HEK293 (cell line): ENCODE results near the gene TASP1.

Source experiments
- CTCF ChIA-PET: fragments of 350-600 bp; formaldehyde crosslinking; extraction: SDS; loops from one replicate; lab custom pipeline; 2021; ENCODE audit warnings: antibody characterized with exemption; lab: Yijun Ruan, JAX
- POLR2A ChIA-PET: fragments of 300-600 bp; formaldehyde crosslinking; extraction: SDS; loops from one replicate; lab custom pipeline; 2020; ENCODE audit warnings: antibody characterized with exemption, inconsistent platforms; lab: Yijun Ruan, JAX
- H3K27ac ChIP-seq: fragments of 200-500 bp; sonication (Bioruptor generic); 2 replicates; pipeline ENCODE4 v1.5.1; 2014; ENCODE audit warnings: low read depth, low read length, control low read depth, inconsistent platforms; ENCODE audit errors: extremely low read depth
- H3K36me3 ChIP-seq, 2 experiments: fragments of 200-500 bp in 1 of 2; sonication (Bioruptor generic) in 1 of 2; 1 replicate in 1 of 2; 2 replicates in 1 of 2; pipeline ENCODE4 v1.5.1; 2014 to 2017; ENCODE audit warnings: inconsistent platforms in 2 of 2, low read length in 2 of 2; ENCODE audit not compliant: control insufficient read depth in 2 of 2, insufficient read depth in 1 of 2
- H3K4me1 ChIP-seq: fragments of 200-500 bp; sonication (Bioruptor generic); 2 replicates; pipeline ENCODE4 v1.5.1; 2014; ENCODE audit warnings: mild to moderate bottlenecking, low read length, inconsistent platforms; ENCODE audit not compliant: control insufficient read depth, insufficient read depth
- H3K4me3 ChIP-seq: 2 replicates; pipeline ENCODE4 v1.5.1; 2011; ENCODE audit warnings: low read depth, mild to moderate bottlenecking, control low read depth, low read length, moderate library complexity
- H3K9me3 ChIP-seq: fragments of 200-500 bp; sonication (Bioruptor generic); 2 replicates; pipeline ENCODE4 v1.5.1; 2014; ENCODE audit warnings: low read depth, low read length, inconsistent platforms; ENCODE audit not compliant: control insufficient read depth, insufficient read depth
- ELK4 ChIP-seq: IDR thresholded peaks from 2 replicates; pipeline ENCODE4 v1.6.1; 2011; ENCODE audit warnings: mild to moderate bottlenecking, low read depth, low read length, borderline replicate concordance
- GLI2 ChIP-seq: fragments of 450-650 bp; formaldehyde crosslinking; IDR thresholded peaks from 2 replicates; pipeline ENCODE4; 2017; ENCODE audit warnings: missing biosample characterization, missing genetic modification characterization, low read depth, borderline replicate concordance
- KLF8 ChIP-seq: fragments of 450-650 bp; formaldehyde crosslinking; IDR thresholded peaks from 2 replicates; pipeline ENCODE4 v1.5.1; 2016; ENCODE audit warnings: missing biosample characterization, missing genetic modification characterization
- MYNN ChIP-seq: fragments of 450-650 bp; formaldehyde crosslinking; IDR thresholded peaks from 2 replicates; pipeline ENCODE4 v1.5.1; 2016; ENCODE audit warnings: missing biosample characterization, missing genetic modification characterization, borderline replicate concordance
- SP2 ChIP-seq: fragments of 450-650 bp; formaldehyde crosslinking; IDR thresholded peaks from 2 replicates; pipeline ENCODE4 v1.5.1; 2016; ENCODE audit warnings: missing biosample characterization, missing genetic modification characterization
- SP7 ChIP-seq: fragments of 450-650 bp; formaldehyde crosslinking; IDR thresholded peaks from 2 replicates; pipeline ENCODE4 v1.5.1; 2016; ENCODE audit warnings: missing biosample characterization, missing genetic modification characterization
- TRIM28 ChIP-seq: IDR thresholded peaks from 2 replicates; pipeline ENCODE4 v1.6.1; 2011; ENCODE audit warnings: low read length, control low read depth, borderline replicate concordance
- WT1 ChIP-seq: fragments of 450-650 bp; formaldehyde crosslinking; IDR thresholded peaks from 2 replicates; pipeline ENCODE4 v1.5.1; 2016; ENCODE audit warnings: missing biosample characterization, missing genetic modification characterization
- ZNF140 ChIP-seq: fragments of 450-650 bp; formaldehyde crosslinking; IDR thresholded peaks from 2 replicates; pipeline ENCODE4 v1.5.1; 2016; ENCODE audit warnings: missing biosample characterization, missing genetic modification characterization
- ZNF148 ChIP-seq: fragments of 450-650 bp; formaldehyde crosslinking; IDR thresholded peaks from 2 replicates; pipeline ENCODE4 v1.5.0; 2017; ENCODE audit warnings: missing biosample characterization, missing genetic modification characterization, borderline replicate concordance
- ZNF214 ChIP-seq: fragments of 450-650 bp; formaldehyde crosslinking; IDR thresholded peaks from 2 replicates; pipeline ENCODE4 v1.5.1; 2017; ENCODE audit warnings: missing biosample characterization, mild to moderate bottlenecking, missing genetic modification characterization, borderline replicate concordance
- ZNF274 ChIP-seq, 2 experiments: fragments of 200-500 bp in 1 of 2; fragments of 450-650 bp in 1 of 2; sonication (Bioruptor generic) in 1 of 2; formaldehyde crosslinking in 1 of 2; IDR thresholded peaks; 2 replicates each; pipeline versions ENCODE4 v1.5.1 to v1.6.1; 2014 to 2016; ENCODE audit warnings: borderline replicate concordance in 1 of 2, inconsistent platforms in 1 of 2, low read length in 1 of 2, missing biosample characterization in 1 of 2, missing genetic modification characterization in 1 of 2
- ZNF311 ChIP-seq: fragments of 450-650 bp; formaldehyde crosslinking; IDR thresholded peaks from 2 replicates; pipeline ENCODE4 v1.5.1; 2017; ENCODE audit warnings: missing biosample characterization, missing genetic modification characterization, borderline replicate concordance
- ZNF423 ChIP-seq: fragments of 450-650 bp; formaldehyde crosslinking; IDR thresholded peaks from 2 replicates; pipeline ENCODE4 v1.5.1; 2016; ENCODE audit warnings: missing biosample characterization, missing genetic modification characterization
- ZNF518A ChIP-seq: fragments of 450-650 bp; formaldehyde crosslinking; conservative IDR thresholded peaks from 2 replicates; pipeline ENCODE4 v1.5.1; 2016; ENCODE audit warnings: low read depth, missing biosample characterization, missing genetic modification characterization
- ZNF544 ChIP-seq: fragments of 450-650 bp; formaldehyde crosslinking; IDR thresholded peaks from 2 replicates; pipeline ENCODE4 v1.5.0; 2017; ENCODE audit warnings: missing biosample characterization, missing genetic modification characterization
- ZNF549 ChIP-seq: fragments of 450-650 bp; IDR thresholded peaks from 2 replicates; pipeline ENCODE4 v1.5.1; 2018; ENCODE audit warnings: missing biosample characterization, missing genetic modification characterization, mild to moderate bottlenecking, inconsistent platforms, moderate library complexity
- ZNF571 ChIP-seq: fragments of 450-650 bp; formaldehyde crosslinking; IDR thresholded peaks from 2 replicates; pipeline ENCODE4 v1.5.0; 2017; ENCODE audit warnings: missing biosample characterization, missing genetic modification characterization
- ZNF658 ChIP-seq: fragments of 450-650 bp; formaldehyde crosslinking; IDR thresholded peaks from 2 replicates; pipeline ENCODE4; 2016; ENCODE audit warnings: missing biosample characterization, missing genetic modification characterization
- ZNF670 ChIP-seq: fragments of 450-650 bp; formaldehyde crosslinking; IDR thresholded peaks from 2 replicates; pipeline ENCODE4 v1.5.1; 2016; ENCODE audit warnings: missing biosample characterization, missing genetic modification characterization, low read depth
- ZNF76 ChIP-seq: fragments of 450-650 bp; formaldehyde crosslinking; IDR thresholded peaks from 2 replicates; pipeline ENCODE4; 2016; ENCODE audit warnings: low read depth, missing biosample characterization, missing genetic modification characterization, borderline replicate concordance
- ZNF768 ChIP-seq: fragments of 450-650 bp; formaldehyde crosslinking; IDR thresholded peaks from 2 replicates; pipeline ENCODE4 v1.5.1; 2018; ENCODE audit warnings: missing biosample characterization, mild to moderate bottlenecking, missing genetic modification characterization
- ZSCAN16 ChIP-seq: fragments of 450-650 bp; formaldehyde crosslinking; IDR thresholded peaks from 2 replicates; pipeline ENCODE4 v1.5.1; 2016; ENCODE audit warnings: missing biosample characterization, missing genetic modification characterization
- ZSCAN18 ChIP-seq: fragments of 450-650 bp; formaldehyde crosslinking; IDR thresholded peaks from 2 replicates; pipeline ENCODE4 v1.5.1; 2016; ENCODE audit warnings: missing biosample characterization, missing genetic modification characterization
- ZSCAN5A ChIP-seq: fragments of 450-650 bp; formaldehyde crosslinking; IDR thresholded peaks from 2 replicates; pipeline ENCODE4 v1.5.1; 2016; ENCODE audit warnings: missing biosample characterization, missing genetic modification characterization

TASP1 gene

GRCh38 chr20:13672690-13673089, 34.0 kb upstream of the TASP1 start:
- Histone ChIP-seq H3K36me3 (no peaks in the 10 kb centered on the region), H3K4me1 (0 out of 2 replicates have a peak, but pooled peaks cover 1% of the 10 kb centered on the region), H3K9me3 (no peaks in the 10 kb centered on the region), H3K27ac (no peak overlapping the region), H3K4me3 (no peak overlapping the region)
- TF ChIP-seq TRIM28 = no peak
- no peak for TF ChIP-seq MYNN (tag by site-specific recombination)
- no peak for TF ChIP-seq ZNF549 (tag by site-specific recombination)
- no peak for TF ChIP-seq ZNF148 (tag by site-specific recombination)
- TF ChIP-seq ZSCAN18 (tag by site-specific recombination) = no peak
- no peak for TF ChIP-seq SP7 (tag by site-specific recombination)
- no peak for TF ChIP-seq ZNF423 (tag by site-specific recombination)
- no peak for TF ChIP-seq ZNF76
- TF ChIP-seq ZNF214 (tag by site-specific recombination) = no peak
- no peak for TF ChIP-seq ZSCAN16 (tag by site-specific recombination)
- no peak for TF ChIP-seq ZNF571
- no peak for TF ChIP-seq ZNF274 (IDR thresholded peaks at IDR 0.05; ENCODE audit: low read length)
- no peak for TF ChIP-seq ZNF274 (tag by site-specific recombination; IDR thresholded peaks at IDR 0.05; ENCODE audit: borderline replicate concordance)
- TF ChIP-seq ZNF544 (tag by site-specific recombination) = no peak
- no peak for TF ChIP-seq ZNF140 (tag by site-specific recombination)
- no peak for TF ChIP-seq WT1 (tag by site-specific recombination)
- no peak for TF ChIP-seq ZNF768 (tag by site-specific recombination)
- POLR2A ChIA-PET = no interaction called here
- CTCF ChIA-PET = no interaction called here

- CTCF ChIA-PET = interaction anchor here (0.6 to 0.8 kb wide), 2 partner anchors 9 to 349 kb away, joined by 3 to 6 read pairs; no protein-coding TSS in a partner anchor
- H3K9me3 ChIP-seq = no peaks in the 10 kb centered on the region
- no peak overlapping the region for H3K27ac ChIP-seq
- H3K36me3 ChIP-seq = no peaks in the 10 kb centered on the region
- POLR2A ChIA-PET = no interaction called here
- no peak for TF ChIP-seq ZNF518A (tag by site-specific recombination)
- TF ChIP-seq GLI2 (tag by site-specific recombination) = no peak
- no peak for TF ChIP-seq ELK4
- no peak for TF ChIP-seq ZNF658 (tag by site-specific recombination)
- TF ChIP-seq SP2 (tag by site-specific recombination) = no peak
- TF ChIP-seq ZNF214 (tag by site-specific recombination) = no peak
- TF ChIP-seq ZNF311 (tag by site-specific recombination) = no peak
- TF ChIP-seq KLF8 = no peak
- TF ChIP-seq ZSCAN5A (tag by site-specific recombination) = no peak
- TF ChIP-seq ZNF670 (tag by site-specific recombination) = no peak
- no peaks in the 10 kb centered on the region for H3K4me1 ChIP-seq
- no peak overlapping the region for H3K4me3 ChIP-seq
Observed at GRCh38 chr20:13671916-13672378, 33.2 kb upstream of the TASP1 start.
